ENCODE data around the gene TESPA1.

- TF ChIP-seq CTCF (IDR thresholded peaks at IDR 0.05): no peak
- no peak for TF ChIP-seq EZH2 (IDR thresholded peaks at IDR 0.05)
- TF ChIP-seq EZH2phosphoT487 (IDR thresholded peaks at IDR 0.05): no peak
Measured at GRCh38 chr12:54937929-54938328, 46.6 kb downstream of the TESPA1 start.
